CD14-positive monocyte (primary cell): ENCODE measurements around the gene RANBP3. TPM values are rescaled to one million over a fixed set of nuclear protein-coding genes. Genes with fewer than 3 reads are reported as not detected.

Experiments
- DNase-seq, 3 donors: peaks; one replicate each; pipeline ENCODE4 v3.0.0-alpha.2; 2011 to 2022
- H2AFZ ChIP-seq: 2 replicates; pipeline ENCODE4 v1.6.0; 2012; ENCODE audit warnings: mild to moderate bottlenecking, low read depth, low read length, inconsistent platforms; ENCODE audit not compliant: insufficient read depth, poor library complexity, severe bottlenecking
- H3K27ac ChIP-seq, 2 donors: 1 replicate in 1 of 2; 2 replicates in 1 of 2; pipeline ENCODE4 v1.5.1; 2012 to 2013; ENCODE audit warnings: low read length in 2 of 2, control low read depth in 1 of 2, inconsistent platforms in 1 of 2, low read depth in 1 of 2, mild to moderate bottlenecking in 1 of 2
- H3K27me3 ChIP-seq, 2 donors: one replicate each; pipeline versions ENCODE4 v1.6.0 to v1.6.1; 2011 to 2013; ENCODE audit warnings: low read length in 2 of 2; ENCODE audit not compliant: control insufficient read depth in 2 of 2, insufficient read depth in 2 of 2
- H3K36me3 ChIP-seq, 2 donors: replicated peaks in 1 of 2; 1 replicate in 1 of 2; 2 replicates in 1 of 2; pipeline versions ENCODE4 v1.5.1 to v1.6.1; 2012 to 2013; ENCODE audit warnings: low read length in 2 of 2, control low read depth in 1 of 2, inconsistent platforms in 1 of 2, mild to moderate bottlenecking in 1 of 2; ENCODE audit not compliant: insufficient read depth in 2 of 2, control insufficient read depth in 1 of 2
- H3K4me1 ChIP-seq, 2 donors: 1 replicate in 1 of 2; 2 replicates in 1 of 2; pipeline versions ENCODE4 v1.5.1 to v1.6.1; 2012 to 2013; ENCODE audit warnings: low read length in 2 of 2, control low read depth in 1 of 2, inconsistent platforms in 1 of 2, mild to moderate bottlenecking in 1 of 2, moderate library complexity in 1 of 2; ENCODE audit not compliant: insufficient read depth in 2 of 2, control insufficient read depth in 1 of 2
- H3K4me2 ChIP-seq: replicated peaks from 2 replicates; pipeline ENCODE3; 2012; ENCODE audit warnings: low read length, moderate library complexity, mild to moderate bottlenecking; ENCODE audit not compliant: poor library complexity, severe bottlenecking; ENCODE audit errors: extremely low read depth
- H3K4me3 ChIP-seq, 3 experiments: fragments of 200-600 bp in 1 of 3; sonication (generic) in 1 of 3; replicated peaks in 1 of 3; 1 replicate in 2 of 3; 2 replicates in 1 of 3; pipeline ENCODE4 v1.5.1; 2011 to 2013; ENCODE audit warnings: low read length in 3 of 3, mild to moderate bottlenecking in 3 of 3, control low read depth in 2 of 3, low read depth in 2 of 3, inconsistent platforms in 1 of 3, moderate library complexity in 1 of 3
- H3K79me2 ChIP-seq: 2 replicates; pipeline ENCODE4 v1.6.0; 2012; ENCODE audit warnings: mild to moderate bottlenecking, control low read depth, inconsistent platforms, low read length, moderate library complexity; ENCODE audit not compliant: insufficient read depth
- H3K9ac ChIP-seq: 2 replicates; pipeline ENCODE4 v1.6.0; 2017; ENCODE audit warnings: low read length, mild to moderate bottlenecking; ENCODE audit not compliant: insufficient read depth, poor library complexity, severe bottlenecking
- H3K9me3 ChIP-seq, 2 donors: replicated peaks in 1 of 2; 1 replicate in 1 of 2; 2 replicates in 1 of 2; pipeline versions ENCODE4 v1.5.1 to v1.6.1; 2012 to 2013; ENCODE audit warnings: low read length in 2 of 2, control low read depth in 1 of 2; ENCODE audit not compliant: control insufficient read depth in 1 of 2, insufficient read depth in 1 of 2
- H4K20me1 ChIP-seq: 2 replicates; pipeline ENCODE4 v1.6.0; 2012; ENCODE audit warnings: mild to moderate bottlenecking, low read length, control low read depth, moderate library complexity; ENCODE audit not compliant: insufficient read depth
- H3K27ac Mint-ChIP-seq, 7 donors: one replicate each; pipeline ENCODE4 v1.8.0; 2020; ENCODE audit warnings: mild to moderate bottlenecking in 7 of 7, mixed read lengths in 7 of 7, moderate library complexity in 6 of 7, inconsistent platforms in 2 of 7
- H3K27me3 Mint-ChIP-seq, 3 donors: one replicate each; pipeline ENCODE4 v1.8.0; 2021 to 2022; ENCODE audit warnings: low read depth in 3 of 3, mild to moderate bottlenecking in 3 of 3, mixed read lengths in 3 of 3, moderate library complexity in 3 of 3, inconsistent platforms in 1 of 3
- H3K36me3 Mint-ChIP-seq, 2 donors: one replicate each; pipeline ENCODE4 v1.8.0; 2020; ENCODE audit warnings: mixed read lengths in 2 of 2, inconsistent platforms in 1 of 2, mild to moderate bottlenecking in 1 of 2
- H3K4me1 Mint-ChIP-seq: one replicate; pipeline ENCODE4 v1.8.0; 2020; ENCODE audit warnings: mild to moderate bottlenecking, mixed read lengths
- H3K4me3 Mint-ChIP-seq, 2 donors: one replicate each; pipeline ENCODE4 v1.8.0; 2020; ENCODE audit warnings: mild to moderate bottlenecking in 2 of 2, mixed read lengths in 2 of 2, moderate library complexity in 1 of 2
- H3K9me3 Mint-ChIP-seq, 7 donors: one replicate each; pipeline ENCODE4 v1.8.0; 2020 to 2022; ENCODE audit warnings: mixed read lengths in 7 of 7, mild to moderate bottlenecking in 6 of 7, moderate library complexity in 6 of 7, inconsistent platforms in 2 of 7
- CTCF ChIP-seq: fragments of 200-600 bp; IDR thresholded peaks from one replicate; pipeline ENCODE4 v1.8.0; 2022; ENCODE audit warnings: antibody characterized with exemption, mild to moderate bottlenecking
- WGBS: methylation state at CpG from one replicate; pipeline ENCODE4 v1.1.5; 2013; ENCODE audit warnings: missing lambda C conversion rate; ENCODE audit not compliant: insufficient coverage; 5-methylcytosine and 5-hydroxymethylcytosine counted together
- intact Hi-C, 2 donors: fragments of 100-400 bp; cut with micrococcal nuclease; formaldehyde crosslinking; loops; one replicate each; pipeline versions ENCODE4 v1.15.0 to v1.15.1; 2023
- polyA plus RNA-seq, 3 donors: library from polyadenylated mRNA; depleted of rRNA in 1 of 3; unstranded in 2 of 3; stranded (reverse) in 1 of 3; fragments of 300-500 nt in 2 of 3; fragments of >200 nt in 1 of 3; fragmentation: Illumina TruSeq in 2 of 3; gene quantifications; 1 replicate in 2 of 3; 2 replicates in 1 of 3; pipeline ENCODE4 v1.2.3, GENCODE V29; 2012 to 2021

The RANBP3 gene
- polyA plus RNA-seq, 3 donors, result 4.5 to 49.5 (median 8.1) TPM

- H3K79me2 ChIP-seq, result peaks cover 3% of the 10 kb centered on the region
- Mint-ChIP-seq H3K4me3 (no peak overlapping the region), H3K9me3 (no peaks in the 10 kb centered on the region), H3K27me3 (no peaks in the 10 kb centered on the region), H3K27ac (peak overlapping the region in 2 of 7 donors; percentile 35 to 37), H3K4me1 (peaks cover 3% of the 10 kb centered on the region), H3K36me3 (peaks cover 16 to 32% of the 10 kb centered on the region in 2 donors)
- no peak for DNase-seq
- H3K4me1 ChIP-seq, result peaks cover 2 to 3% of the 10 kb centered on the region in 2 donors
- H3K4me3 ChIP-seq, result no peak overlapping the region
- H3K4me2 ChIP-seq, result no peak overlapping the region
- no CpG with 5 or more reads among the region's 1 CpG for WGBS
- no peak overlapping the region for H3K27ac ChIP-seq
- no peaks in the 10 kb centered on the region for H4K20me1 ChIP-seq
- H3K9ac ChIP-seq, result no peak overlapping the region
- H3K27me3 ChIP-seq, result no peaks in the 10 kb centered on the region
- no peaks in the 10 kb centered on the region for H3K9me3 ChIP-seq
- no peak for TF ChIP-seq CTCF
- no peak overlapping the region for H2AFZ ChIP-seq
- H3K36me3 ChIP-seq, result peaks cover 19 to 30% of the 10 kb centered on the region in 2 donors
- intact Hi-C loops, result no loop called here
Observed at GRCh38 chr19:5910638-5910907, 67.4 kb downstream of the RANBP3 start.

- H4K20me1 ChIP-seq, result no peaks in the 10 kb centered on the region
- H3K27ac ChIP-seq, result no peak overlapping the region
- no peaks in the 10 kb centered on the region for H3K27me3 ChIP-seq
- H3K4me1 Mint-ChIP-seq, result peaks cover 4% of the 10 kb centered on the region
- no peak overlapping the region for H3K4me2 ChIP-seq
- peaks cover 13 to 21% of the 10 kb centered on the region in 2 donors for H3K36me3 ChIP-seq
- 91% methylated on average over 14 of the region's 14 CpGs for WGBS
- peaks cover 16 to 32% of the 10 kb centered on the region in 2 donors for H3K36me3 Mint-ChIP-seq
- no peak overlapping the region for H3K4me3 ChIP-seq
- H3K79me2 ChIP-seq, result peaks cover 5% of the 10 kb centered on the region
- intact Hi-C loops, result loop anchor here (5.0 to 10.0 kb wide), 5 partner anchors 66 to 516 kb away; partner anchors contain the start of genes RANBP3 (in 2 of the 2), HSD11B1L (in 1 of the 2), KHSRP (in 1 of the 2) and MICOS13 (in 1 of the 2)
- H3K4me3 Mint-ChIP-seq, result no peak overlapping the region
- H3K27ac Mint-ChIP-seq, result peak overlapping the region in 2 of 7 donors; percentile 63 to 76
- H3K27me3 Mint-ChIP-seq, result no peaks in the 10 kb centered on the region
- no peaks in the 10 kb centered on the region for H3K9me3 ChIP-seq
- H3K9ac ChIP-seq, result no peak overlapping the region
- DNase-seq, result no peak
- H3K4me1 ChIP-seq, result peaks cover 9 to 11% of the 10 kb centered on the region in 2 donors
- H3K9me3 Mint-ChIP-seq, result no peaks in the 10 kb centered on the region
- TF ChIP-seq CTCF, result no peak
- H2AFZ ChIP-seq, result no peak overlapping the region
Observed at GRCh38 chr19:5908773-5909442, 69.0 kb downstream of the RANBP3 start.
